Measurements from ENCODE around the gene ROGDI.
"Not testable (repeated sequence)": the region's sequence is repeated elsewhere in the genome, so short reads cannot be mapped to it uniquely, and the experiment has no call there.

ROGDI gene

DNA sequence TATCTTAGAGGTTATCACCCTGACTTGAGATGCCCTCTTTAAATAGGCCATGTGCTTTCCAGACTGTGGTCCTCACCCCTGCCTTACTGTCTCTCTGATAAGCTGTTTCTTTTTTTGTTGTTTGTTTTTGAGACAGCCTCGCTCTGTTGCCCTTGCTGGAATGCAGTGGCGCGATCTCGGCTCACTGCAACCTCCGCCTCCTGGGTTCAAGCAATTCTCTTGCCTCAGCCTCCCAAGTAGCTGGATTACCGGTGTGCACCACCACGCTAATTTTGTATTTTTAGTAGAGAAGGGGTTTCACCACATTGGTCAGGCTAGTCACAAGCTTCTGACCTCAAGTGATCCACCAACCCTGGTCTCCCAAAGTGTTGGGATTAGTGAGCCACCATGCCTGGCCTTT is 13.5 kb downstream of the ROGDI start:
- DNase-seq, result no peak

DNA sequence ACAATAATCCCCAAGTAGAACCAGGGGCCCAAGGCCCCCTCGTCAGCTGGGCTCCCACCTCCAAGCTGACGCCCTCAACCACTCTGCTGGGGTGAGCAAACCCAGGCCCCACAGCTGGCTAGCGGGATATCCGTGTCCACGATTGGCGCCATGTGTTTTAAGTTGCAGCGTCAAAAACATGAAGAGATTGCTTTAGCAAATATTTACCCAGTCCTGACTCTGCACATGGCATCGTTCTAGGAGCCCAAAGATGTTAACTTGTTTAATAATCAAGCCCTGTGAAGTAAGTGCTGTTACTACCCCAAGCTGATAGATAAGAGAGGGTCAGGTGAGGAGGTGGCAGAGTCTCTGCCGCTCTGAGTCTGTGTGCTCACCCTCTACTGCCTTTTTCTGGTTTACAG is 13.9 kb downstream of the ROGDI start:
- no peak for DNase-seq

DNA sequence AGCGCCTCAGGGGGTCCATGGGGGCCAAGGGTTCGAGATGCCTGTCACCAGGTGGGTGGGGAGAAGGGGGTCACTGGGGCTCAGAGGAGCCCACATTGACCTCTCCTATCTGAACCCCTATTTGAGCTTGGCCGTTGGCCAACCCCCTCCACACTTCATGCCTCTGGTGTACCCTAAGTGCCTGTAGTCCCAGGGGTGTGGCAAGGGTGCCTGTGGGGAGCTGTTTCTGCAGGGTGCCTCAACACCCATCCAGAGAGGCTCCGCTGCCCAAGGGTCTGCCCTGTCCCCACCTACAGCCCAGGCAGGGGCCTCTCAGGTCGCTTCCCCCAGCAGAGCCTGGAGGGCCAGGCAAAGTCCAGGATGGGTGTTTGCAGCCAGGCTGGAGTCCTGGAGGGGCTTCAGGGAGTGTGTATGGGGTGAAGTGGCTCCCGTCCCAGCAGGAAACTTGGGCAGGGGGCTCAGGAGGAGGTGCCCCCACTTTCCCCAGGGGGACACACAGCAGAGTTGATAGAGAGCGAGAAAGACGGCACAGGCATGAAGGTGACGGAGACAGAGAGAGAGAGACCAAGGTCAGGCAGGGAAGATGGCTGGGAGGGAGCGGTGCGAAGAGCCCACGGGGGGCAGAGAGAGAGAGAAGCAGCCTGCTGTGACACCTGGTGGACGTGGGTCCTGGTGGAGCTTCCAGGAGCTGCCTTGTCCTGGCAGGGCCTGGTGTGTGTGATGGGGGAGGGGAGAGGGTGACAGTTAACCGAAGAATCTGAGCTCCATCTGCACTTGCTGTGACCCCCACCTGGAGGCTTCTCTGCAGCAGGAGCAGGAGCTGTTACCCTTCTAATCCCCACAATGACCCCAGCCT is 14.6 kb downstream of the ROGDI start, which contains the start of gene SEPTIN12:
Gene SEPTIN12, minus strand, starts transcription at position 719 of the 856 bp plus-strand sequence. Its CDS starts 700 bp downstream, at position 19.
- DNase-seq, result no peak

DNA sequence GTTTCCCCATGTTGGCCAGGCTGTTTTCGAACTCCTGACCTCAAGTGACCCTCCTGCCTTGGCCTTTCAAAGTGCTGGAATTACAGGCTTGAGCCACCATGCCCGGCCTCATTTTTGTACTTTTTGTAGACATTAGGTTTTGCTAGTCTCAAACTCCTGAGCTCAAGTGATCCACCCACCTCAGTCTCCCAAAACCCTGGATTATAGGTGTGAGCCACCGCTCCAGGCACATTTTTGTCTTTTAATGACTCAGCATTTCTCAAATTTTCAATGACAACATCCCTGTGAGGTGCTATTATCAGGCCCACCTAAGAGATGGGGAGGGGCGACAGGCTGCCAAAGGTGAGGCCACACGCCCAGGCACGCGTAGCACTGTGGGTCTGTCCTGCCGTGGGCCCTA is 15.4 kb downstream of the ROGDI start:
- DNase-seq, result no peak

DNA sequence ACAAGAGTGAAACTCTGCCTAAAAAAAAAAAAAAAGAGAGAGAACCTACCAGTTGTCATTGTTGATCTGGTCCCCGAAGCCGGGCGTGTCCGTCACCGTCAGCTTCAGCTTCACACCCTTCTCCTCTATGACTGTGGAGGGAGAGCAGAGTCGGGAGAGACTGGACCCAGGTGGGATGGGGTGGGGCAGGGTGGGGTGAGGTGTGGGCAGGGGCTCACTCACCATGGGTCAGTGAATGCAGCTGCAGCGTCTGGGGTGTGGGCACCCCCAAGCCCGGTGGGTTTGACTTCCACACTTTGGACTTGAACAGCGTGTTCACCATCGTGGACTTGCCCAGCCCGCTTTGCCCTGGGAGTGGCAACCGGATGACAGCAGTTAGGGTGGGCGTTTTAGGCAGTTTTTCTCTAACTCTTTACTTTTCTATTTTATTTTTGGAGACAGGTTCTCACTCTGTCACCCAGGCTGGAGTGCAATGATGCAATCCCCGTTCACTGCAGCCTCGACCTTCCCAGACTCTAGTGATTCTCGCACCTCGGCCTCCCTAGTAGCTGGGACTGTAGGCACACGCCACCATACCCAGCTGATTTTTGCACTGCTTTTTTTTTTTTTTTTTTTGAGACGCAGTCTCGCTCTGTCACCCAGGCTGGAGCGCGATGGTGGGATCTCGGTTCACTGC is 16.5 kb downstream of the ROGDI start:
- DNase-seq, result no peak

DNA sequence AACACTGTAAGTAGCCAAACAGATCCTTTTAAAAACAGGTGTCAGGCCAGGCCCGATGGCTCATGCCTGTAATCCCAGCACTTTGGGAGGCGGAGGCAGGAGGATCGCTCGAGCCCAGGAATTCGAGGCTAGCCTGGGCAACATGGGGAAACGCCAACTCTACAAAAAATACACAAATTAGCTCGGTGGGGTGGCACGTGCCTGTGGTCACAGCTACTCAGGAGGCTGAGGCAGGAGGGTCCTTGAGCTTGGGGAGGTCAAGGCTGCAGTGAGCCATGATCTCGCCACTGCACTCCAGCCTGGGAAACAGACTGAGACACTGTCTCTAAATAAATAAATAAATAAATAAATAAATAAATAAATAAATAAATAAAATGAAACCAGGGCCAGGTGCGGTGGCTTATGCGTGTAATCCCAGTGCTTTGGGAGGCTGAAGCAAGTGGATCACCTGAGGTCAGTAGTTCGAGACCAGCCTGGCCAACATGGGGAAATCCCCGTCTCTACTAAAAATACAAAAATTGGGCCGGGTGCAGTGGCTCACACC is 17.9 kb downstream of the ROGDI start:
- DNase-seq, result not testable (repeated sequence)

DNA sequence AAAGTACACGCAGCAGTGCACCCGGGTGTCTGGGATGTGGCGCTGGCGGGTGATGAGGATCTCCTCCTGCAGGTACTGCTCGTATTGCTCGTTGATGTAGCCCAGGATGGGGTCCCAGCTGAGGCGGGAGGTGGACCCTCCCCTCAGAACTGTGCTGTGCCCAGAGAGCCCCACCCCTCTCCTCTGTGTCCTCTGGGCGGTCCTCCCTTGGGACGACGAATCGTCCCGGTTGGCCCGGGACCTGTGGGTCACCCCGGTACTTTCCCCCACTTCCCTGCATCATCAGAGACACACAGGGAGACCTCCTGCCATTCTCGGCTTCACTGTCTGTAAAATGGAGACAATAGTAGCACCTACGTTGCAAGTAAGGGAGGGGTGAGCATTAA is 18.5 kb downstream of the ROGDI start:
- no peak for DNase-seq

DNA sequence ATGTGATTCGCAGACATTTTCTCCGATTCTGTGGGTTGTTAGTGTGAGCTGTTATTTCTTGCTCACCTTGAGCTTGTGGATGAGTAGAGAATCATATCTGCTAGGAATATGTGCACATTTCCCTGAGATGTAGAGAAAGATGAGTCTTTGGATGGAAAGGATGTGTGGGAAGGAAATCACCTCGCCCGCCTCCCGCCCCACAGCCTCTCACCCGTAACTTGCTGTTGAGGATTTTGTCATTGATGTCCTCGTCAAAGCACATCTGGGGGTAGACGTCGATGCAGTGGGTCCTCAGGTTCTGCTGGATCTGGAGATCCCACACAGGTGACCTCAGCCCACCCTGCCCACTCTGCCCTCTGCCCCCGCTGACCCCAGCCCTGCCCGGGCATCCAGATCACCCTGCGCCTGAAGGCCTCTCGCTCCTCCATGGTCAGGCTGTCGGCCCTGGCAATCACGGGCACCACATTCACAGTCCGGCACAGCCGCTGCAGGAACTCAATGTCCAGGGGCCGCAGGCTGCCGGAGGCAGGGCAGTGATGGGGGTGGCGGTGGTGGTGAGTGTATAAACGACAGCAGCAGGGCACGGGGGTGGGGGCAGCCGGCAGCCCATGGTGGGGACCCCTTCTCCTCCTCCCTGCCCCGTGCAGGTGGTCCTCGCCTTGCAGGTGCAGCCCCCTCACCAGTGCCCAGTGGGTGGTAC is 19.0 kb downstream of the ROGDI start:
- no peak for DNase-seq

DNA sequence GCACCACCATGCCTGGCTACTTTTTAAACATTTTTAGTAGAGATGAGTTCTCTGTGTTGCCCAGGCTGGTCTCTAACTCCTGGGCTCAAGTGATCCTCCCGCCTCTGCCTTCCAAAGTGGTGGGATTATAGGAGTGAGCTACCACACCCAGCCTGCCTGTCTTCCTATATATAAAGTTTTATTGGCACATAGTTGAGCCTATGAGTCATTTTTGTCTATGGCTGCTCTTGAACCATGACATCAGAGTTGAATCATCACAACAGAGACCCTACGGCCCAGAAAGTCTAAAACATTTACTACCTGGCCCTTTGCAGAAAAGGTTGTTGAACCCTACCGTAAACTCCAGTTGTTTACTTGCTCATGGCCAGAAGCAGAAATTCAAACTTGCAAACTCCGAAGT is 22.2 kb downstream of the ROGDI start:
- DNase-seq, result no peak

DNA sequence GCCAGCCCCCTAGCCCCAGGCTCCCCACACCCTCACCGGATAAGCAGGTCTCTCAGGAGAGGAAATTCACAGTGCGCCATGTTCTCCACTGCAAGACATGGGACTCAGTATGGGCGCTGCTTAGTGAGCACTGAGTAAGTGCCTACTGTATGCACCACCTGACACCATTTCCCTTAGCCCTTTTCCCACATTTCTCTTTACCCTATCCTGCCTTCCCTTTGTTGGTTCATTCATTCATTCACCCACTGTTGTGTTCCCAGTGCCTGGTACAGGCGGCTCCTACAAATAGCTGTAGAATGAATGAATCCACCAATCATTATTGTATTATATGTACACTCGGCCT is 24.4 kb downstream of the ROGDI start:
- no peak for DNase-seq

DNA sequence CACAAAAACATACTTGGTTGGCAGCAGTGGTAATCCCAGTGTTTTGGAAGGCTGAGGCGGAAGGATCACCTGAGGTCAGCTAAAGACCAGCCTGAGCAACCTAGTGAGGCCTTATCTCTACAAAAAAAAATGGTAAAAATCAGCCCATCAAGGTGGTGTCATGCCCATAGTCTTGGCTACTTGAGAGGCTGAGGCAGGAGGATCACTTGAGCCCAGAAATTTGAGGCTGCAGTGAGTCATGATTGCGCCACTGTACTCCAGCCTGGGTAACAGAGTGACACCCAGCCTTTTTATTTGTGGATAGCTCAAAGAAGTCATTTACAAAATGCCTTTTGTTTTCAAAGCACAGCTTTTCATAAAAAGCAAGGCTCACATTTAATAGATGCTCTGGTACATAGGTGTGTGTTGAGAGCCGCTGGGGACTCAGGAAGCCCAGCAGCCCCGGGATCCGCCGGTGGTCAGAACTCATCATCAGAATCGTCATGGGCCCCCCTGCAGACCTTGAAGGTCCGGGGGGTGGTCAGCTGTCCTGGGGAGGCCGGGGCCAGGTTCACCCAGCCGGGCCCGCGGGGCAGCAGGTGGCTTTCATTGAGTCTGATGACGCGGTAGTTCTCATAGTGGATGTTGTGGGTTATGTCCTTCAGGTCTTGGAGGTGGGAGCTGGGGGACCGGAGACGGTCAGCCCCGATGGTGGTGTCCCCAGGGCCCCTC is 24.9 kb downstream of the ROGDI start:
- no peak for DNase-seq

DNA sequence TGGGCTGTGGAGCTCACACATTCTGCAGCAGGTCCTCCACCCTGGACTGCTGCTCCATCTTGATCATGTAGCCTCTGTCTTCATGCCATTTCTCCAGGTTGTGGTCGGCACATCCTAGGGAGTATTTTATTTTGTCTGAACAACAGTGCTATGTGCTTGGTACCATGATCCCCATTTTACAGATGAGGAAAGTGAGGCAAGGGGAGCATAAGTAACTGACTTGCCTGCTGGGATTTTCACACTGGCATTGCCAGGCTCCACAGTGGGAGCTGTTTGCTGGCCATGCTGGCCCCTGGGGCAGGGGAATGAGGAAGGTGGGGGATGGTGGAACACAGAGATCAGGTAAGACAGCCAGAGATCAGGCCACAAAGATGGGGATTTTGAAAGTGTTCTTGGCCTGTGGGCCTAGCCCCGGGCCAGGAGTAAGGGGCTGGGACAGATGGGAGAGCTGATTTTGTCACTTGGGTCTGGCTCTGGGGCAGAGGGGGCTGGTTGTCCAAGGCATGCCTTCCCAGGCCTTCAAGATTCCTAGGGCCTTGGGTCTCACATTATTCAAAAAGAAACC is 26.2 kb downstream of the ROGDI start:
- no peak for DNase-seq

DNA sequence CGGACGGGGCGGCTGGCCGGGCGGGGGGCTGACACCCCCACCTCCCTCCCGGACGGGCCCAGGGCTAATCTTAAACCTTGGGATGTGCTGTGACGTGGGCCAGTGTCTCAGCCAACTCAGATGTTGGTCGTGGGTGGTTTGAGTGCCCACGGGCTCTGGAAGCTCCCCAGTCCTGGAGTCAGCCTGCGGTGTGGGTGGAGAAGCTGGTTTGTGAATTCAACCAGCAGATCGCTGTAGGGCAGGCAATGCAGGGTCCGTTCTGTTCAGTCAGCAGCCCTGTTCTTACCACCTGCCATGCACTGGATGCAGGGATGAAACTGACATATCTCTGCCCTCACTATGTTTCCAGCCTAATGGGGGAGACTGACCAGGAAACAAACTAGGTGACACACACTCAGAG is 27.4 kb downstream of the ROGDI start:
- no peak for DNase-seq

DNA sequence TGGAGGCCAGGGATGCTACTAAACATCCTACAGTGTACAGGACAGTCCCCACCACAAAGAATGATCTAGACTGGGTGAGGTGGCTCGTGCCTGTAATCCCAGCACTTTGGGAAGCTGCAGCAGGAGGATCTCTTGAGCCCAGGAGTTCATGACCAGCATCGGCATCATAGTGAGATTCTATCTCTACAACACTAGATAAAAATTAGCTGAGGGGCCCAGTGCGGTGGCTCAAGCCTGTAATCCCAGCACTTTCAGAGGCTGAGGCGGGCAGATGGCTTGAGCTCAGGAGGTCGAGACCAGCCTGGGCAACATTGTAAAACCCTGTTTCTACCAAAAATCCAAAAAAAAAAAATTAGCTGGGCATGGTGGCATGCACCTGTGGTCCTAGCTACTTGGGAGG is 30.1 kb downstream of the ROGDI start:
- no peak for DNase-seq

DNA sequence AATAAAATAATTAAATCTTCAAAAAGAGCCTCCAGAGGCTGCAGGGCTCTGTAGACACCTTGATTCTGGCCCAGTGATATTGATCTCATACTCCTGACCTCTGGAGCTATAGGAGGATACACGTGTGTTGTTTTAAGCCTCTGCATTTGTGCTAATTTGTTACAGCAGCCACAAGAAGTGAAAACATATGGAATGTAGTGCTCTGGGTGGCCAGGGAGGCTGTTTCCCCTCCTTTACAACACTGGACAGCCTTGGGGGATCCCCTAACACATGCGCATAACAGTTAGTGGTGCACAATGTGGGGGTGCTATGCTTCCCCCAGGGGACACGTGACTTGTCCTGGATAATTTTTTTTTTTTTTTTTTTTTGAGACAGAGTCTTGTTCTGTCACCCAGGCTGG is 30.8 kb downstream of the ROGDI start:
- DNase-seq, result no peak

DNA sequence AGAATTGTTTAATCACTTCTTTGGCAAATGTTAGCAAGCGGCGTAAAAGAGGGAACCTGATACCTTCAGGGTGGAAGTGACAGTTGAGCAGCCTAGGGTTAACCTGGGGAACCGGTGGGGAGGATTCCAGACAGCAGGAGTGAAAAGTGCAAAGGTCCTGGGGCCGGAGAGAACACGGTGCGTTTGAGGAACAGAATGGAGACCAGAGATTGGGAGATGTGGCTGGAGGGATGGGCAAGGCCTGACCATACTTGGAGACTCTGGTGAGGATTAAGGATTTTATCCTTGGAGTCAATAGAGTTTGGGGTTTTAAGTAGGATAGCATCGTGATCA is 33.2 kb downstream of the ROGDI start:
- DNase-seq, result no peak

DNA sequence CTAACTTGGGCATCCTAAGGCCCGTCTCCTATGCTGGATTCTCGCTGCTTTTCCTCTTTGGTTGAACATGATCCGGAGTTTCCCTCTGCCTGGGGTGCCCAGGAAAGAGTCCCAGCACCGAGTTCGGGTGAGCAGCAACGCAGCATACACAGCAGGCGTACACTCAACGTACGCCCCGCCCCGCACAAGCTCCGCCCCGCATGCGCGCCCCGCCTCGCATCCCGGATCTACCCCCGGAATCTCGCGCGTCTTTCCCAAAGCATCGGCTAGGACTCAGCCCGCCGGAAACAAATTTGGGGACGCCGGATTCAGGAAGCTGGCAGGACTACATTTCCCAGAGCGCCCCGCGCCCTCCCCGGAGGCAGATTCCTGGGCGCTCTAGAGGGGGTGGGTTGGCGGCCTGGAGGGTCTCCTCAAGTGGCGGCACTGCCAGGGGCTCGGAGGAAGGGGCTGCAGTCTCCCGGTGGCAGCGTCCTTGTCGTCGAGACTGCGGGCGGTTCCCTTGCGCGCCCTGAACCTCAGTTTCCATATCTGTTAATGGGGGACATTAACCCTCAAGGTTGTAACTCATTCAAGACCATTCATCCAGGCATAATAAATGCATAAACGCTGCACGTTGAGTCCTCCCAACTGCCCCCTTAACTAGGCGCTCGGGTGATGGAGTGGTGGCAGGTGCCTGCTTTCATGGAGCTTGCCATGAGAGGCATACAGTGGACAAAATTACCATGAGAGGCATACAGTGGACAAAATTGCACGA is 33.7 kb downstream of the ROGDI start:
- peak; percentile 82 for DNase-seq

DNA sequence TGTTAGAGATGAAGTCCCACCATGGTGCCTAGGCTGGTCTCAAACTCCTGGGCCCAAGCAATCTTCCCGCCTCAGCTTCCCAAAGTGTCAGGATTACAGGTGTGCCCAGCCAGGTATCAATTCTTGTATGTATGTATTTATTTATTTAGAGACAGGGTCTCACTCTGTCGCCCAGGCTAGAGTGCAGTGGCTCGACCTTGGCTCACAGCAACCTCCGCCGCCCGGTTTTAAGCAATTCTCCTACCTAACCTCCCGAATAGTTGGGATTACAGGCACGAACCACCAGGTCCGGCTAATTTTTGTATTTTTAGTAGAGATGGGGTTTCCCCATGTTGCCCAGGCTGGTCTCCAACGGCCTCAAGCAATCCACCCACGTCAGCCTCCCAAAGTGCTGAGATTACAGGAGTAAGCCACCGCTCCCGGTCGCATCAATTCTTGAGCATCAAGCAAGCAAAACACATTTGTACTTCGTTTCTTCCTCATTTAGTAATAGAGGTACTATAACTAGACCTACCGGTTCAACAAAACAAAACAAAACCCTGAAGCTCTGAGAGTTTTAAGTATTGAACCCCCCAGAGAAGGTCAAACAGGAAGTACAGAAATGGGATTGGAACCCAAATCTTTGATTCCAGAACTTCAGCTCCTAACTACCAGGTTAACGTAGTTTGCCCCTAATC is 34.4 kb downstream of the ROGDI start:
- DNase-seq, result no peak

DNA sequence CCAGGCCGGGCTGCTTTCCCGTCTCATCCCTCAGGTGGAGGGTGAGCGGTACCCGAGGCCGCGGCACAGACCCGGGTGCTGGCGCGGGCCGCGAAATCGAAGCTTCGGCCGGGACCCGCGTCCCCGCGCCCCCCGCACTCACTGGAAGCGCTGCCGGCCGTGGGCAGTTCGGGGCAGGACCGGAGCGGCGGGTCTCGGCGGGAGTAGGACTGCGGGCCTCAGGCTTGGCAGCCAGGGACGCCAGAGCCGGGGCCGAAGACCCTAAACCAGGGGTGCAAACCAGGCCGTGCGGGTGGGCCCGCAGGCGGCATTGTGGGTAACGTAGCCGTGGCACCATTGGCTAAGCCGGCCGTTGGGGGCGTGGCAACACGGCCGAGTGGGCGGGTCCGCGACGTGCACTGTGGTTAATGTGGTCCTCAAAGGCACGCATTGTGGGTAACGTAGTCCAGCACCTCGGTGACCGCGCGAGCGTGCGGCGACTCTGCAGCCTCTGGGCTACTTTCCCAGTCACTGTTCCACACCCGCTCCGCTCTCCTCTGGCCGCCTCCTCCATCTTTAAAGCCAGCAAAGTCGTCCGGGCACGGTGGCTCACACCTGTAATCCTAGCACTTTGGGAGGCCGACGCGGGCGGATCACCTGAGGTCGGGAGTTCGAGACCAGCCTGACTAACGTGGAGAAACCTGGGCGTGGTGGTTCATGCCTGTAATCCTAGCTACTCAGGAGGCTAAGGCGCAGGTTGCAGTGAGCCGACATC is 35.4 kb downstream of the ROGDI start, which contains the start of gene ZNF500:
Gene ZNF500, minus strand, starts transcription at position 288 of the 754 bp plus-strand sequence. CDS start 1,184 bp downstream, outside the sequence.
- peak; percentile 89 for DNase-seq
